IPS-15b (cell line): ENCODE measurements around the gene LONP2.

Experiments used
- H3K27me3 ChIP-seq: one replicate; pipeline ENCODE4 v1.6.1; 2013; ENCODE audit warnings: low read length; ENCODE audit not compliant: control insufficient read depth, insufficient read depth
- H3K36me3 ChIP-seq: one replicate; pipeline ENCODE4 v1.6.1; 2013; ENCODE audit warnings: low read length; ENCODE audit not compliant: control insufficient read depth, insufficient read depth
- H3K4me1 ChIP-seq: one replicate; pipeline ENCODE4 v1.6.1; 2013; ENCODE audit warnings: mild to moderate bottlenecking, low read length; ENCODE audit not compliant: control insufficient read depth, insufficient read depth
- H3K4me3 ChIP-seq: one replicate; pipeline ENCODE4 v1.5.1; 2013; ENCODE audit warnings: low read depth, low read length
- H3K9ac ChIP-seq: one replicate; pipeline ENCODE4 v1.6.1; 2013; ENCODE audit warnings: low read depth, mild to moderate bottlenecking, low read length
- H3K9me3 ChIP-seq: one replicate; pipeline ENCODE4 v1.6.1; 2013; ENCODE audit warnings: mild to moderate bottlenecking, low read length; ENCODE audit not compliant: control insufficient read depth, insufficient read depth

Gene LONP2

DNA sequence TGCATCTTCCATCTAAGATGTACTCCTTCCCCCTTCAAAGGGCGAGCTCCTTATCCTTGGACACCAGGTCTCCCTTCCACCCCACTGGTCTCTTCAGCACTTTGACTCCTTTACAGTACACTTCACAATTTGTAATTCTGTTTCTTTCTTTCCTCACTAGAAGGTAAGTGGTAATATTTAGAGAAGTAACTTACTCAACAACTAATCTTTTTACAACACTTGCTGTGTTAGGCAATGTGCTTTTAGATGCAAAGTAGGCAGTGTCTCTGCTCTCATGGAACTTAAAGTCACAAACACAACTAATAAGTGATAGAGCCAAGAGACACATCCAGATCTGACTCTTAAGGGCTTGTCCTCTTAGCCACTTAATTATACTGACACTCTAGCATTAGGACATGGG lies 134.7 kb downstream of the LONP2 start:
- no peaks in the 10 kb centered on the region for H3K36me3 ChIP-seq
- H3K4me1 ChIP-seq = peaks cover 23% of the 10 kb centered on the region
- no peaks in the 10 kb centered on the region for H3K27me3 ChIP-seq
- no peak overlapping the region for H3K9ac ChIP-seq
- no peaks in the 10 kb centered on the region for H3K9me3 ChIP-seq
- H3K4me3 ChIP-seq = no peak overlapping the region

DNA sequence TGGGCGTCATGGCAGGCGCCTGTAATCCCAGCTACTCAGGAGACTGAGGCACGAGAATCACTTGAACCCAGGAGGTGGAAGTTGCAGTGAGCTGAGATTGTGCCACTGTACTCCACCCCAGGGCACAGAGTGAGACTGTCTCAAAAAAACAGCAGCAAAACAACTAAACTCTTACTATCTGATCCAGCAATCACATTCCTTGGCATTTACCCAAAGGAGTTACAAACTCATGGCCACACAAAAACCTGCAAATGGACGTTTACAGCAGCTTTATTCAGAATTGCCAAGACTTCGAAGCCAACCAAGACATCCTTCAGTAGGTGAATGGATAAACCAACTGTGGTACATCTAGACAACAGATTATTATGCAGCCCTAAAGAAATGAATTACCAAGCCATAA lies 137.1 kb downstream of the LONP2 start:
- no peak overlapping the region for H3K9ac ChIP-seq
- no peaks in the 10 kb centered on the region for H3K9me3 ChIP-seq
- H3K4me3 ChIP-seq = no peak overlapping the region
- H3K36me3 ChIP-seq = no peaks in the 10 kb centered on the region
- no peaks in the 10 kb centered on the region for H3K27me3 ChIP-seq
- H3K4me1 ChIP-seq = peaks cover 12% of the 10 kb centered on the region

DNA sequence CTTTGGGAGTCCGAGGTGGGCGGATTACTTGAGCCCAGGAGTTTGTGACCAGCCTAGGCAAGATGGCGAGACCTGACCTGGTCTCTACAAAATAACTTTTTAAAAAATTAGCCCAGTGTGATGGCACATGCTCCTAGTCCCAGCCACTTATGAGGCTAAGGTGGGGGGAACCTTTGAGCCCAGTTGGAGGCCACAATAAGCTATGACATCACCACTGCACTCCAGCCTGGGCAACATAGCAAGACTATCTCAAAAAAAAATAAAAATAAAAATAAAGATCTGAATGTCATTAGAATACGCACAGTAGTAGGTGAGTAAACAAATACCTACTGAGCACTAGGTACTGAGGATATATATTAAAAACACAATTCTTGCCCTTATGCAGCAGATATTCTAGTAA lies 138.0 kb downstream of the LONP2 start:
- Histone ChIP-seq H3K9me3 (no peaks in the 10 kb centered on the region), H3K9ac (no peak overlapping the region), H3K27me3 (no peaks in the 10 kb centered on the region), H3K36me3 (no peaks in the 10 kb centered on the region), H3K4me1 (peaks cover 9% of the 10 kb centered on the region), H3K4me3 (no peak overlapping the region)

DNA sequence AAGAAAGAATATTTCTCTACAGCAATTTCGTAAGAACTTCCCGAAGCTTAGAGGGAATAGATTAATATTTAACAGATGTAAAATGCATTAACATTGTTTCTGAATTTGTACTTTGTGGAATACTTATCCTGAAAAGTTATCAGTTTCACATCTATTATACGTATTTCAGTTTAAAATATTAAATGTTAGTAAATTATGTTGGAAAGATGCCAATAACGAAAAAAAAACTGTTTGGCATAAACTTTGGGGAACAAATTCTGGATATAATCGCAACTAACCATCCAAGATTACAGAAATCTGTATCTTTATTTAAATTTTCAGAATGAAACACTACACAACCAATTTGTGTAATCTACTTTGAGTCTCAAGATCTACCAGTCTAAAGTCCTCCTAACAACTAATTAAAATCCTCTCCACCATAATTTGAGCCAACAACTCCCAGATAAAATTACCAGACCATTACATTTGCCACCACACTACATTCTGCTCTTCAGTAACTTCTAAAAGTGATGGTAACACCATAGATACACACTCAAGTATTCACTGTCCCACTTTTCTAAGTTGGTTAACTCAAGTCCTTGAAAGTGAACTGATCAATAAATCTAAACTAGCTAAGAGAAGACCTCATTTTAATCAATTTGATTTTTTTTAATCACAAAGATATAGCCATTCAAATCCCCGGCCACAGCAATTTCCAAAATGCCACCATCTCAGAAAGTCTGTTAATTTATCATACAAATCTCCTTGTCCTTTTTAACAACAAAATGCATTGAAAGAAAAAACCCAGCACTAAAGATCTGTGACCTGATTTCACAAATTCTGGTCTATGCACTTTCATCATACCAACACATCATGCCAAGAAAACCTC lies 139.1 kb downstream of the LONP2 start:
- peak overlapping the region; percentile 83 for H3K4me3 ChIP-seq
- no peaks in the 10 kb centered on the region for H3K9me3 ChIP-seq
- no peaks in the 10 kb centered on the region for H3K36me3 ChIP-seq
- peaks cover 9% of the 10 kb centered on the region for H3K4me1 ChIP-seq
- no peaks in the 10 kb centered on the region for H3K27me3 ChIP-seq
- H3K9ac ChIP-seq = peak overlapping the region; percentile 24

DNA sequence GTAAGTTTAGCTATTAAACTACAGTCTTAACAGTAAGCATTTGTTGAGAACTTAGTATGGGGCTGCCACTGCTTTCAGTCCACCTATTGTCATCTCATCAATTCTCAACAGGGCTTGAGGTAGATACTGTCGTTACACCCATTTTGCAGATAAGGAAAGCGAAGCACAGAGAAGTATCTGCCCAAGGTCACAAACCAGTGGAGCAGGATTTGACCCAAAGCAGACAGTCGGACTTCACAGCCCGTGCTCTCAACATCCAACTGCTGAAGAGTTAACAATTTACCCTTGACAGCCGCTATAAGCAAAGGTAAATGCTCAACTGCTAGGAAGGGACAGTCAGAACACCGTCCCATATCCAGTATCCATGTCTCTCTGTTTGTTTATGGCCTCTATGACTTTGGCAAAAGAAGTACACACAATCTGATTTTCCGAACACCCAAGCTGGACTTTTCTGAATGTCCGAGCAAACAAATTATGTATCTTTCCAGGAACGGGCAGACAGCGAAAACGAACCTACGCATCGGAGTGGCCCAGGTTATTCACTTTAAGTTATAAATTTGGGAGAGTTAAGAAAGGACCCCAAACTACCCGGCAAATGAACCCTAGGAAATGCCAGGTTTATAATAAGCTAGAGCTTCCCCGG lies 139.9 kb downstream of the LONP2 start:
- Histone ChIP-seq H3K27me3 (no peaks in the 10 kb centered on the region), H3K9me3 (no peaks in the 10 kb centered on the region), H3K36me3 (no peaks in the 10 kb centered on the region), H3K4me1 (peaks cover 3% of the 10 kb centered on the region), H3K9ac (peak overlapping the region; percentile 24), H3K4me3 (peak overlapping the region; percentile 83)

DNA sequence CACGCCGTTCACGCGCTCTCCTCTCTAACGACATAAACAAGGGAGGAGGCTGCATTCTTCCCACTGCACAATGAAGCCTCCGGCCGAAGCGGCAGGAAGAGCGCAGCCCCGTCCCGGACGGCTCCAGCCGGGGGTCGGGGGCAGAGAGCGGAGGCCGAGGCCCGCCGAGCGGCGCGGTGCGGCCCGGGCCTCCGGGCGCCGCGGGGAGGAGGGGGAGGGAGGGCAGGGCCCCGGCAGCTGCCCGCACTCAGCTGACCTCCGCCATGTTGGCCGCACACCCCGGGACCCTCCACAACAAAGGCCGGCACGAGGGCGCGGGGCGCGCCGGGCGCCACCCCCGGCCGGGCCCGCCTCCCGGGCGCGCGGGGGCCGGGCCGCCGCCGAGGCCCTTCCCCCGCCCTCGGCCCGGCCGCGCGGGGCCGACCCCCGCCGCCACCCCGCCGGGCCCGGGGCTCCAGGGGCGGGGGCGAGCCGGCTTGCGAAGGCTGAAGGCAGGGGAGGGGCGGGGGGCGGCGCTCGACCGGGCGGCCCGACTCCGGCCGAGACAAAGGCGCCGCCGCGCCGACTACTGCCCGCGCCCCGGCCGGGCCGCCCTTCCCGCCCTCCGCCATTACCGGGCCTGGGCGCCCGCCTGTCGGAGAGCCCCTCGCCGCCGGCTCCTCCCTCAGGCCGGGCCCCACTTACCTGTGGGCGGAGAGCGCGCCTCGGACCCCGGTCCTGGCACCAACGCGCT lies 140.6 kb downstream of the LONP2 start:
- no peaks in the 10 kb centered on the region for H3K27me3 ChIP-seq
- no peaks in the 10 kb centered on the region for H3K9me3 ChIP-seq
- H3K9ac ChIP-seq = peak overlapping the region; percentile 87
- no peaks in the 10 kb centered on the region for H3K36me3 ChIP-seq
- H3K4me3 ChIP-seq = peak overlapping the region; percentile 83
- no peaks in the 10 kb centered on the region for H3K4me1 ChIP-seq

DNA sequence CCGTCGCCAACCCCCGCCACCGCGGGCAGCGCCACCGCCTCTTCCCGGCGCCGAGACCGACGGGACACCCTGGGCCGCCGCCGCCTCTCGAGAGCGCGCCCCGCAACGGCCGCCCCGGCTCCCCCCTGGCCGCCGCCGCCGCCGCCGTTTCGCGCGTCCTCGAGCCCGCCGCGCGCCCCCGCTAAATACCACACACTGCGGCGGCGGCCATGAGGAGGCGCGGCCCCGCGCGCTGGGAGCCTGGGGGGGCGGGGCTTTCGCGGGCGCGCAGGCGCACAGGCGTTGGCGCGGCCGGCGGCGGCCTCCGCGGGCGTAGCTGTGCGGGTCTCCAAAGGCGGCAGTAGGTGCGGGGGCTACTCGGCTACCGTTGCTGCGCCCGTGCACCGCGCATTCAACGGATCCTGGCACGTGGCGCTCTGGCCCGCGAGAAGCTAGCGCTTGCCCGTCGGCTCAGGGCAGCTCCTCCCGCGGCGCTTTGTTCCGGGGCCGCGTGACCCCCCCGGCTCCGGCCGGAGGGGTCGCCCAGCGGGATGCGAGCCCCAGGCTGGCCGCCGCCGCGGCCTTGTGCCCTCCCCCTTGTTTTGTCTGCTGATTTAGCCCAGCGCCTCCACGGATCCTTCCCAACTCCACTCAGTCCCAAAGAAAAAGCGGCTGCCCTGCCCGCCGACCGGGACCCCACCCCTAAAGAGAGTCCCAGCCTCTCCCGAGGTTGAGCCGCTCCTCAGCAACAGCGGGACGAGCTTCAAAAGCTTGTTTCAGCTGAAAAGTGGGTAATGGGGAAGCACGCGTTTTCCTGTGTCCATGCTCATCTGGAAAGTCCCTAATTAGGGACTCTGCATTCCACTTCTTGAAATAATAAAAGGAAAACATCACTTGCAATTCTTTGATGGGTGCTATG lies 141.4 kb downstream of the LONP2 start, which contains the start of gene SIAH1:
SIAH1 (minus strand) TSS at position 161 of the 898 bp plus-strand sequence. CDS start 22,985 bp downstream, outside the sequence.
- Histone ChIP-seq H3K9ac (peak within 1 kb of the TSS; percentile 87), H3K9me3 (no peaks in the 10 kb centered on the region), H3K27me3 (no peaks in the 10 kb centered on the region), H3K4me1 (no peaks in the 10 kb centered on the region), H3K36me3 (no peaks in the 10 kb centered on the region), H3K4me3 (peak within 1 kb of the TSS; percentile 83)

DNA sequence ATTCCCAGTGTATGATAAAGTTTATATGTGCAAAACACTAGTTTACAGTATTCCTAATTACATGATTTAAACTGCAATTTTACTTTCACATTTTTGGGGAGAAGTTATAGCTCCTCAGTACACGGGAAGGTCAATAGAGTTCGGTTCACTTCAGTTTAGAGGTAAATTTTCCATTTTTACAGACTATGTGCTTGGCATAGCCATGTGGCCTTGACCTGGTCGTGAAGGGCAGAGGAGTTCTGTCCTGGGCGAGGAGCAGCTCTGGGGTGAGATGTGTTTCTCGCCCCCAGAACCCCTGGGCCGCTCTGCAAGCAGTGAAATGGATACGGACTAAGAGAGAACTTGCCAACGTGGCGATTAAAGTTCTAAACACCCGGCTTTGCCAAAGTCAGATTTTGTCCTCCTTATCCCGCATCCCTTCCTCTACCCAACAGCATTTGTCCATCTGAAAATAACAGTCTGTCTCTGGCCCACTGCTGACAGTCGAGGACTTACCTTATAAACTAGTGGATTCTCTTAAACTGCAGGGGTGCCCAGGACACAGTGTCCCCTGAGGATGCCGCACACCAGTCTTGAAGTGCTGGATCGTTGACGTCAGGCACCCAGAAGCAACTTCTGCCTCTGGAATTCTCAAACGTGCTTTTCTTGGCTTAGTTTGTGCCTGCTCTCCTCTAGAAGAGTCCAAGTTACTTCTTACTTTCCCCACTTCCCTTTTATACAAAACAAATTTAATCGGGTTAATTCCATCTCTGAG lies 142.6 kb downstream of the LONP2 start:
- Histone ChIP-seq H3K4me1 (no peaks in the 10 kb centered on the region), H3K9me3 (no peaks in the 10 kb centered on the region), H3K9ac (no peak overlapping the region), H3K4me3 (no peak overlapping the region), H3K36me3 (no peaks in the 10 kb centered on the region), H3K27me3 (no peaks in the 10 kb centered on the region)

DNA sequence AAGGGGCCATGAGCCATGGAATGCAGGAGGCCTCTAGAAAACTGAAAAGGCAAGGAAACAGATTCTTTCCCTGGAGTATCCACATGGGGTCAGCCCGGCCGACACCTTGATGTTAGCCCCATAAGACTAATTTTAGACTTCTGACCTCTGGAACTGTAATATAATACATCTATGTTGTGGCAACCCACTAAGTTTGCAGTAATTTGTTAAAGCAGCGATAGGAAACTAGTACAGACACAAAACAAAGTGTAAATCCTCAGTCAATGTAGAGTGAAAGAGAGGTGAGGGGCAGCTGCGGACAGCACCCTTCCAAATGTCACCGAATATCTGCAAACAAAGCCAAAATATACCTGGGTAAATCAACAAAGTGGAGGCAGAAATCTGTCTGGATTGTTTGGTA lies 148.3 kb downstream of the LONP2 start:
- Histone ChIP-seq H3K4me3 (no peak overlapping the region), H3K27me3 (no peaks in the 10 kb centered on the region), H3K36me3 (no peaks in the 10 kb centered on the region), H3K4me1 (no peaks in the 10 kb centered on the region), H3K9me3 (no peaks in the 10 kb centered on the region), H3K9ac (no peak overlapping the region)

DNA sequence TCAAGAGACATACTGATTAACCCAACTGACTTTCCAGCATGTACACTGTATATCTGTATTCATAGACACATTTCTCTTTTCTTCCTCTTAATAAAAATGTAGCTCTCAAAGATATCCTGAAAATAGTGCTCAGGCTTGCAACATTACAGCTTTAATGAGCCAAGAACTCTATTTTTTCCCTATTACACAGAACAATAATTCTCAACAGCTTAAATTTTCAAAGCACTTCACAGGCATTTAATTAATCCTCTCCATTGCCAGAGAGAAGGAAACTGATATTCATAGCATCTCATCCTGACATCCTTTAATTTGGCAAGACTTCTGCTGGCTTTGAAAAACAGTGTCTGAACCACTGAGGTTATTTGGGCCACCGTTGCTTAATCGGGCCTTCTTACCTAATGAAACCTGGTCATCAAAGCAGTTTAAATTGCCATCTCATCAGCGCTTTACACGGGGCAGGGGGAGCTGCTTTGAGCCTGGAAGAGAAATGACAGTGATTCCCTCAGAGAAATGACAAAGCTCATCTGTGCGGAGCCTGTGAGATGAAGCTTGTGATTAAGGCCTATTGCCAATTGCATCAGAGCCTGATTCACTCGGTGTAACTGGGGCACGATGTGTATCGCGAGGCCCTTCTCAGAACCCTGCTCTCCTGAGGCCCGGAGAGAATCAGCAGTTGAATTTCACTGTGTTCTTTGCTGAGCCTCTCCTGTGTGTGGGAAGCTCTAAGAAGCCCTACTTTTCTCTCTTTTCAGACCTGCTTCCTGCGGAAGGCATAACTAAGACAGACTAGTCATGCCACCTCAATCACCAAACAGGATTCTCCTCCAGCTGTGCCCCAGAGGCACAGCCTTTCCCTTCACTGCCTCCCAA lies 149.6 kb downstream of the LONP2 start:
- Histone ChIP-seq H3K36me3 (no peaks in the 10 kb centered on the region), H3K27me3 (no peaks in the 10 kb centered on the region), H3K4me3 (no peak overlapping the region), H3K4me1 (no peaks in the 10 kb centered on the region), H3K9me3 (no peaks in the 10 kb centered on the region), H3K9ac (no peak overlapping the region)
